CD4-positive, CD25-positive, alpha-beta regulatory T cell (primary cell): ENCODE data around the gene TOMM20. TPM values are rescaled to one million over a fixed set of nuclear protein-coding genes. Genes with fewer than 3 reads are reported as not detected.
"Not testable (repeated sequence)": the region's sequence is repeated elsewhere in the genome, so short reads cannot be mapped to it uniquely, and the experiment has no call there.

Experiments used
- ATAC-seq, 2 donors: fragments of 150-1000 bp; cut with Tn5 transposase; one replicate each; pipeline ENCODE4 v1.10.0; 2021; ENCODE audit warnings: low read depth in 2 of 2, moderate number of reproducible peaks in 2 of 2, moderate library complexity in 1 of 2
- DNase-seq, 3 donors: peaks; one replicate each; pipeline versions ENCODE4 v3.0.0 to v3.0.0-alpha.2; 2012 to 2022; ENCODE audit warnings: mixed read lengths in 1 of 3
- H3K27ac ChIP-seq: one replicate; pipeline ENCODE4 v1.7.0; 2013; ENCODE audit warnings: mild to moderate bottlenecking, low read length; ENCODE audit not compliant: insufficient read depth, poor library complexity, severe bottlenecking
- H3K27me3 ChIP-seq: one replicate; pipeline ENCODE4 v1.7.0; 2013; ENCODE audit warnings: low read length; ENCODE audit not compliant: control insufficient read depth, insufficient read depth
- H3K36me3 ChIP-seq: one replicate; pipeline ENCODE4 v1.7.0; 2013; ENCODE audit warnings: mild to moderate bottlenecking, low read length, moderate library complexity; ENCODE audit not compliant: control insufficient read depth, insufficient read depth
- H3K4me1 ChIP-seq: 2 replicates; pipeline ENCODE4 v1.7.0; 2013; ENCODE audit warnings: mild to moderate bottlenecking, low read length; ENCODE audit not compliant: insufficient read depth, control insufficient read depth, poor library complexity, severe bottlenecking
- H3K4me3 ChIP-seq: one replicate; pipeline ENCODE4 v1.7.0; 2013; ENCODE audit warnings: low read depth, mild to moderate bottlenecking, low read length, moderate library complexity
- H3K9me3 ChIP-seq, 2 experiments: 1 replicate in 1 of 2; 2 replicates in 1 of 2; pipeline ENCODE4 v1.7.0; 2013; ENCODE audit warnings: low read length in 2 of 2, mild to moderate bottlenecking in 1 of 2, moderate library complexity in 1 of 2; ENCODE audit not compliant: control insufficient read depth in 2 of 2
- H3K27ac Mint-ChIP-seq, 3 donors: one replicate each; pipeline ENCODE4 v1.8.0; 2020 to 2022; ENCODE audit warnings: mild to moderate bottlenecking in 3 of 3, mixed read lengths in 3 of 3, moderate library complexity in 2 of 3
- H3K27me3 Mint-ChIP-seq: one replicate; pipeline ENCODE4 v1.8.0; 2022; ENCODE audit warnings: mild to moderate bottlenecking, mixed read lengths
- H3K36me3 Mint-ChIP-seq: one replicate; pipeline ENCODE4 v1.8.0; 2020; ENCODE audit warnings: mixed read lengths
- H3K4me1 Mint-ChIP-seq, 4 donors: one replicate each; pipeline ENCODE4 v1.8.0; 2020 to 2022; ENCODE audit warnings: mixed read lengths in 4 of 4, mild to moderate bottlenecking in 1 of 4
- H3K4me3 Mint-ChIP-seq, 4 donors: one replicate each; pipeline ENCODE4 v1.8.0; 2020 to 2022; ENCODE audit warnings: mild to moderate bottlenecking in 4 of 4, mixed read lengths in 4 of 4, moderate library complexity in 3 of 4
- H3K9me3 Mint-ChIP-seq, 7 donors: one replicate each; pipeline ENCODE4 v1.8.0; 2020 to 2022; ENCODE audit warnings: mixed read lengths in 7 of 7, mild to moderate bottlenecking in 3 of 7, moderate library complexity in 2 of 7
- polyA plus RNA-seq, 4 donors: library from polyadenylated mRNA; unstranded; fragments of 300-500 nt; fragmentation: Illumina TruSeq; gene quantifications; one replicate each; pipeline ENCODE4 v1.2.3, GENCODE V29; 2021
- total RNA-seq: library from RNA; stranded (reverse); gene quantifications from one replicate; pipeline ENCODE4 v1.2.3, GENCODE V29; 2022

Gene TOMM20
- total and polyA plus RNA-seq, 5 donors from 2014 or later, result 50.5 to 102 (median 59.1) TPM

GRCh38 chr1:235075777-235076308 lies 52.8 kb downstream of the TOMM20 start:
- H3K36me3 ChIP-seq, result no peaks in the 10 kb centered on the region
- Mint-ChIP-seq H3K4me1 (peaks cover 0 to 33% (median 17%) of the 10 kb centered on the region in 4 donors), H3K36me3 (no peaks in the 10 kb centered on the region), H3K9me3 (no peaks in the 10 kb centered on the region), H3K4me3 (peak overlapping the region in 3 of 4 donors; percentile 7 to 50 (median 40)), H3K27ac (peak overlapping the region; percentile 82 to 90 (median 83)), H3K27me3 (peaks cover 2% of the 10 kb centered on the region)
- H3K4me3 ChIP-seq, result no peak overlapping the region
- no peaks in the 10 kb centered on the region for H3K27me3 ChIP-seq
- no peaks in the 10 kb centered on the region for H3K9me3 ChIP-seq
- H3K27ac ChIP-seq, result no peak overlapping the region
- peaks cover 19% of the 10 kb centered on the region for H3K4me1 ChIP-seq
- DNase-seq, result no peak
- no peak for ATAC-seq

- peak in 2 of 3 donors; percentile 15 to 59 for DNase-seq
- peaks cover 19% of the 10 kb centered on the region for H3K4me1 ChIP-seq
- H3K36me3 ChIP-seq, result no peaks in the 10 kb centered on the region
- H3K4me3 ChIP-seq, result peak overlapping the region; percentile 58
- Mint-ChIP-seq H3K36me3 (no peaks in the 10 kb centered on the region), H3K27me3 (peaks cover 5% of the 10 kb centered on the region), H3K4me3 (peak overlapping the region; percentile 40 to 87 (median 73)), H3K27ac (peak overlapping the region; percentile 82 to 90 (median 83)), H3K4me1 (peaks cover 0 to 33% (median 17%) of the 10 kb centered on the region in 4 donors), H3K9me3 (no peaks in the 10 kb centered on the region)
- H3K27me3 ChIP-seq, result no peaks in the 10 kb centered on the region
- no peak overlapping the region for H3K27ac ChIP-seq
- peak; percentile 59 to 63 for ATAC-seq
- no peaks in the 10 kb centered on the region for H3K9me3 ChIP-seq
These were observed 53.4 kb downstream of the TOMM20 start for GRCh38 chr1:235075048-235075776.

GRCh38 chr1:235074523-235075047 lies 54.1 kb downstream of the TOMM20 start:
- Histone ChIP-seq H3K36me3 (no peaks in the 10 kb centered on the region), H3K9me3 (no peaks in the 10 kb centered on the region), H3K27me3 (no peaks in the 10 kb centered on the region), H3K4me1 (peaks cover 19% of the 10 kb centered on the region), H3K4me3 (peak overlapping the region; percentile 58), H3K27ac (peak overlapping the region; percentile 1)
- Mint-ChIP-seq H3K36me3 (no peaks in the 10 kb centered on the region), H3K27me3 (peaks cover 5% of the 10 kb centered on the region), H3K4me3 (peak overlapping the region; percentile 4 to 87 (median 73)), H3K9me3 (no peaks in the 10 kb centered on the region), H3K27ac (peak overlapping the region; percentile 75 to 90 (median 82)), H3K4me1 (peaks cover 0 to 33% (median 17%) of the 10 kb centered on the region in 4 donors)
- ATAC-seq, result peak; percentile 49 to 63
- peak in 2 of 3 donors; percentile 4 to 42 for DNase-seq

GRCh38 chr1:235073968-235074522 lies 54.6 kb downstream of the TOMM20 start:
- H3K4me3 Mint-ChIP-seq, result no peak overlapping the region
- H3K36me3 ChIP-seq, result no peaks in the 10 kb centered on the region
- H3K27ac Mint-ChIP-seq, result peak overlapping the region; percentile 75 to 90 (median 82)
- ATAC-seq (no peak), DNase-seq (no peak)
- no peaks in the 10 kb centered on the region for H3K36me3 Mint-ChIP-seq
- H3K9me3 ChIP-seq, result no peaks in the 10 kb centered on the region
- peaks cover 0 to 33% (median 17%) of the 10 kb centered on the region in 4 donors for H3K4me1 Mint-ChIP-seq
- no peaks in the 10 kb centered on the region for H3K27me3 ChIP-seq
- no peaks in the 10 kb centered on the region for H3K9me3 Mint-ChIP-seq
- H3K27me3 Mint-ChIP-seq, result peaks cover 5% of the 10 kb centered on the region
- peak overlapping the region; percentile 58 for H3K4me3 ChIP-seq
- peak overlapping the region; percentile 1 for H3K27ac ChIP-seq
- peaks cover 19% of the 10 kb centered on the region for H3K4me1 ChIP-seq

GRCh38 chr1:235073331-235073967 lies 55.2 kb downstream of the TOMM20 start:
- Histone ChIP-seq H3K9me3 (no peaks in the 10 kb centered on the region), H3K4me3 (no peak overlapping the region), H3K27me3 (no peaks in the 10 kb centered on the region), H3K4me1 (peaks cover 19% of the 10 kb centered on the region), H3K27ac (no peak overlapping the region), H3K36me3 (no peaks in the 10 kb centered on the region)
- H3K27ac Mint-ChIP-seq, result no peak overlapping the region
- DNase-seq (no peak), ATAC-seq (no peak)
- no peaks in the 10 kb centered on the region for H3K36me3 Mint-ChIP-seq
- H3K4me1 Mint-ChIP-seq, result peaks cover 0 to 33% (median 17%) of the 10 kb centered on the region in 4 donors
- H3K9me3 Mint-ChIP-seq, result no peaks in the 10 kb centered on the region
- peaks cover 5% of the 10 kb centered on the region for H3K27me3 Mint-ChIP-seq
- no peak overlapping the region for H3K4me3 Mint-ChIP-seq

GRCh38 chr1:235072577-235072976 lies 56.1 kb downstream of the TOMM20 start:
- not testable (repeated sequence) for H3K36me3 Mint-ChIP-seq, H3K9me3 Mint-ChIP-seq, H3K4me3 ChIP-seq, H3K4me3 Mint-ChIP-seq, H3K27me3 ChIP-seq, DNase-seq, H3K9me3 ChIP-seq, H3K27me3 Mint-ChIP-seq, ATAC-seq, H3K27ac ChIP-seq, H3K27ac Mint-ChIP-seq, H3K36me3 ChIP-seq
- peaks cover 19% of the 10 kb centered on the region for H3K4me1 ChIP-seq
- H3K4me1 Mint-ChIP-seq, result peaks cover 0 to 33% (median 17%) of the 10 kb centered on the region in 4 donors

- Histone ChIP-seq H3K9me3 (no peaks in the 10 kb centered on the region), H3K4me1 (peaks cover 19% of the 10 kb centered on the region), H3K27ac (no peak overlapping the region), H3K4me3 (no peak overlapping the region), H3K36me3 (no peaks in the 10 kb centered on the region), H3K27me3 (no peaks in the 10 kb centered on the region)
- no peak for ATAC-seq
- Mint-ChIP-seq H3K4me3 (no peak overlapping the region), H3K9me3 (no peaks in the 10 kb centered on the region), H3K4me1 (peaks cover 0 to 33% (median 17%) of the 10 kb centered on the region in 4 donors), H3K36me3 (no peaks in the 10 kb centered on the region), H3K27ac (no peak overlapping the region), H3K27me3 (peaks cover 5% of the 10 kb centered on the region)
- no peak for DNase-seq
These were observed 56.5 kb downstream of the TOMM20 start for GRCh38 chr1:235072096-235072495.
